Gastrocnemius medialis (tissue), 4 donors: ENCODE results near the gene DAW1. TPM values are rescaled to one million over a fixed set of nuclear protein-coding genes. Genes with fewer than 3 reads are reported as not detected.
"Not testable (repeated sequence)": the region's sequence is repeated elsewhere in the genome, so short reads cannot be mapped to it uniquely, and the experiment has no call there.

ENCODE experiments used
- ATAC-seq, 2 donors: fragments of 150-250 bp; one replicate each; pipeline ENCODE4 v1.9.1; 2016
- DNase-seq, 2 donors: peaks; one replicate each; pipeline ENCODE4 v3.0.0-alpha.2; 2019
- H3K27ac ChIP-seq, 4 donors: fragments of 200-600 bp; sonication (generic); 1 replicate in 1 of 4; 2 replicates in 3 of 4; pipeline ENCODE4 v1.5.1; 2016 to 2018; ENCODE audit warnings: mild to moderate bottlenecking in 2 of 4, moderate library complexity in 1 of 4
- H3K27me3 ChIP-seq, 3 donors: fragments of 200-600 bp; sonication (generic) in 2 of 3; 1 replicate in 1 of 3; 2 replicates in 2 of 3; pipeline versions ENCODE4 v1.5.1 to v1.6.0; 2016 to 2019; ENCODE audit warnings: mild to moderate bottlenecking in 1 of 3, moderate library complexity in 1 of 3
- H3K36me3 ChIP-seq, 2 donors: fragments of 200-600 bp; sonication (generic) in 1 of 2; one replicate each; pipeline ENCODE4 v1.5.1; 2017 to 2018
- H3K4me1 ChIP-seq, 2 donors: fragments of 200-600 bp; sonication (generic) in 1 of 2; one replicate each; pipeline ENCODE4 v1.5.1; 2016 to 2017; ENCODE audit warnings: mild to moderate bottlenecking in 2 of 2
- H3K4me3 ChIP-seq, 4 donors: fragments of 200-600 bp; sonication (generic) in 3 of 4; 1 replicate in 1 of 4; 2 replicates in 3 of 4; pipeline ENCODE4 v1.5.1; 2016 to 2019; ENCODE audit warnings: mild to moderate bottlenecking in 2 of 4
- H3K9me3 ChIP-seq, 3 donors: fragments of 200-600 bp; sonication (generic) in 2 of 3; 1 replicate in 1 of 3; 2 replicates in 2 of 3; pipeline ENCODE4 v1.5.1; 2016 to 2019
- POLR2A ChIP-seq, 2 donors: fragments of 450-650 bp; IDR thresholded peaks; one replicate each; pipeline ENCODE4 v1.6.1; 2017; ENCODE audit warnings: antibody characterized with exemption in 2 of 2, mild to moderate bottlenecking in 2 of 2, moderate library complexity in 2 of 2
- in situ Hi-C, 4 donors: fragments of 200-750 bp; cut with MboI; loops; one replicate each; pipeline versions ENCODE4 v1.15.0 to v1.8.0; 2017; ENCODE audit warnings: low sequenced_read_pairs in 4 of 4
- intact Hi-C: fragments of 100-400 bp; cut with DNase I; formaldehyde crosslinking; loops from one replicate; pipeline ENCODE4 v1.15.1; 2023; ENCODE audit warnings: low total_unique reads
- total RNA-seq, 4 donors: library from RNA; depleted of rRNA; stranded (reverse); fragments of >200 nt; gene quantifications; one replicate each; pipeline versions ENCODE4 v1.1.0 to v1.2.3, GENCODE V29; 2016
- TF ChIP-seq, protein P1 (sequence below), 5 experiments: fragments of 450-650 bp in 3 of 5; fragments of 200-600 bp in 2 of 5; sonication (generic) in 2 of 5; IDR thresholded peaks in 4 of 5; conservative IDR thresholded peaks in 1 of 5; 1 replicate in 4 of 5; 2 replicates in 1 of 5; pipeline ENCODE4 v1.5.1; 2016 to 2019; ENCODE audit warnings: antibody characterized with exemption in 5 of 5, mild to moderate bottlenecking in 3 of 5, moderate library complexity in 3 of 5

DAW1 gene
- total RNA-seq, 4 donors from 2014 or later: not detected

DNA sequence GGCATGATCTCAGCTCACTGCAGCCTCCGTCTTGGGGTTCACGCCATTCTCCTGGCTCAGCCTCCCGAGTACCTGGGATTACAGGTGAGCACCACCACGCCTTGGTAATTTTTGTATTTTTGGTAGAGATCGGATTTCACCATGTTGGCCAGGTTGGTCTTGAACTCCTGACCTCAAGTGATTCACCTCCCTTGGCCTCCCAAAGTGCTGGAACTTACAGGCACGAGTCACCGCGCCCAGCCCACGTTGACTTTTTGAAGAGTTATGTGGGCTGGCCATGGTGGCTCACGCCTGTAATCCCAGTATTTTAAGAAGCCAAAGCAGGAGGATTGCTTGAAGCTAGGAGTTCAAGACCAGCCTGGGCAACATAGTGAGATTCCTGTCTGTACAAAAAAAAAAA, 37.0 kb upstream of the DAW1 start:
- Histone ChIP-seq H3K9me3 (no peaks in the 10 kb centered on the region), H3K4me3 (no peak overlapping the region), H3K36me3 (no peaks in the 10 kb centered on the region), H3K27me3 (no peaks in the 10 kb centered on the region), H3K27ac (no peak overlapping the region), H3K4me1 (no peaks in the 10 kb centered on the region)
- no peak for DNase-seq
- no peak for TF ChIP-seq POLR2A (IDR thresholded peaks at IDR 0.05)
- TF ChIP-seq, protein P1, sequence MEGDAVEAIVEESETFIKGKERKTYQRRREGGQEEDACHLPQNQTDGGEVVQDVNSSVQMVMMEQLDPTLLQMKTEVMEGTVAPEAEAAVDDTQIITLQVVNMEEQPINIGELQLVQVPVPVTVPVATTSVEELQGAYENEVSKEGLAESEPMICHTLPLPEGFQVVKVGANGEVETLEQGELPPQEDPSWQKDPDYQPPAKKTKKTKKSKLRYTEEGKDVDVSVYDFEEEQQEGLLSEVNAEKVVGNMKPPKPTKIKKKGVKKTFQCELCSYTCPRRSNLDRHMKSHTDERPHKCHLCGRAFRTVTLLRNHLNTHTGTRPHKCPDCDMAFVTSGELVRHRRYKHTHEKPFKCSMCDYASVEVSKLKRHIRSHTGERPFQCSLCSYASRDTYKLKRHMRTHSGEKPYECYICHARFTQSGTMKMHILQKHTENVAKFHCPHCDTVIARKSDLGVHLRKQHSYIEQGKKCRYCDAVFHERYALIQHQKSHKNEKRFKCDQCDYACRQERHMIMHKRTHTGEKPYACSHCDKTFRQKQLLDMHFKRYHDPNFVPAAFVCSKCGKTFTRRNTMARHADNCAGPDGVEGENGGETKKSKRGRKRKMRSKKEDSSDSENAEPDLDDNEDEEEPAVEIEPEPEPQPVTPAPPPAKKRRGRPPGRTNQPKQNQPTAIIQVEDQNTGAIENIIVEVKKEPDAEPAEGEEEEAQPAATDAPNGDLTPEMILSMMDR (IDR thresholded peaks at IDR 0.05 in 4 of 5, conservative IDR thresholded peaks at IDR 0.05 in 1 of 5): no peak
- in situ Hi-C loops (no loop called here), intact Hi-C loops (no loop called here)
- no peak for ATAC-seq

DNA sequence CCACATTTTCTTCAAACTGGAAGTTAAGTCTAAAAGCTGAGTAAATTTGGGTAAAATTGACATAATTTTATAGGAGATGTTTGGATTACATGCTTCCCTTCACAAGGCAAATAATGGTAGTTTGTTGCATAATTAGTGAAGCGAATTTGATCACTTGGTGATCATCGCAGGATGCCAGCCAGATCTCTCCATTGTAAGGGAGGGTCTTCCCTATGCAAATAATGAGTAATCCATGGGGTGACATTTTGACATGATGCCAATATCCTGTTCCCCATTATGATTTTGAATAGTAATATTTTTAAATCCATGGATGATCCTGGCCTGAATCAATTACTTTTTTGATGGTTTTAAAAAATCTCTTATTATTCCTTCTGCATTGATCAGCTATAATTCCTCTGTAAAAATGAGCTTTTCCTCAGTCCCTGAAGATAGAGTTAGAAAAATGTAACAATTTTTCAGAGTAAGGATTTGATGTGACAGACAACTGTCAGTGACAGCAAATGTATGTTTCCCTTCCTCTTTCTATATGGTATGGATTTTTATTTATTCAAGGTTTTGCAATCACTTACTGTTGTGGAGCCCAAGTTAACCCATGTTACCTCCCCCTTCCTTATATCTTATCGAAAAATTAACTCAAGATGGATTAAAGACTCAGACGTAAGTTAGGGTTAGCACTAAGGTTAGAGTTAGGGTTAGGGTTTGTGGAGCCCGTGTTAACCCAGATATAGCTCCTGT, 36.3 kb upstream of the DAW1 start:
- TF ChIP-seq, protein P1 (IDR thresholded peaks at IDR 0.05 in 4 of 5, conservative IDR thresholded peaks at IDR 0.05 in 1 of 5): no peak
- no peak for TF ChIP-seq POLR2A (IDR thresholded peaks at IDR 0.05)
- Histone ChIP-seq H3K36me3 (no peaks in the 10 kb centered on the region), H3K9me3 (no peaks in the 10 kb centered on the region), H3K27me3 (no peaks in the 10 kb centered on the region), H3K27ac (no peak overlapping the region), H3K4me3 (no peak overlapping the region), H3K4me1 (no peaks in the 10 kb centered on the region)
- intact Hi-C loops: no loop called here
- ATAC-seq (no peak), DNase-seq (no peak)
- in situ Hi-C loops: no loop called here

DNA sequence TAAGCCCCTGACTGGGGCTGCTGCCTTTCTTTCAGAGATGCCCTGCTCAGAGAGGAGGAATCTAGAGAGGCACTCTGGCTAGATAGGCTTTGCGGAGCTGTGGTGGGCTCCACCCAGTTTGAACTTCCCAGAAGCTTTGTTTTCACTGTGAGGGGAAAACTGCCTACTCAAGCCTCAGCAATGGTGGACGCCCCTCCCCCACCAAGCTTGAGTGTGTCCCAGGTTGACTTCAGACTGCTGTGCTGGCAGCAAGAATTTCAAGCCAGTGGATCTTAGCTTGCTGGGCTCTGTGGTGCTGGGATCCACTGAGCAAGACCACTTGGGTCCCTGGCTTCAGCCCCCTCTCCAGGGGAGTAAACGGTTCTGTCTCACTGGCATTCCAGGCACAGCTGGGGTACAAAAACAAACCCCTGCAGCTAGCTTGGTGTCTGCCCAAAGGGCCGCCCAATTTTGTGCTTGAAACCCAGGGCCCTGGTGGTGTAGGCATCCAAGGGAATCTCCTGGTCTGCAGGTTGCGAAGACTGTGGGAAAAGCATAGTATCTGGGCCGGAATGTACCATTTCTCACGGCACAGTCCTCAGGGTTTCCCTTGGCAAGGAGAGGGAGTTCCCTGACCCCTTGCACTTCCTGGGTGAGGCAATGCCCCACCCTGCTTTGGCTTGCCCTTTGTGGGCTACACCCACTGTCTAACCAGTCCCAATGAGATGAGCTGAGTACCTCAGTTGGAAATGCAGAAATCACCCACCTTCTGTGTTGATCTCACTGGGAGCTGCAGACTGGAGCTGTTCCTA, 31.9 kb upstream of the DAW1 start:
- intact Hi-C loops, DNase-seq, H3K27ac ChIP-seq, ATAC-seq, H3K36me3 ChIP-seq, H3K27me3 ChIP-seq, H3K4me3 ChIP-seq, H3K9me3 ChIP-seq, H3K4me1 ChIP-seq, in situ Hi-C loops: not testable (repeated sequence)

DNA sequence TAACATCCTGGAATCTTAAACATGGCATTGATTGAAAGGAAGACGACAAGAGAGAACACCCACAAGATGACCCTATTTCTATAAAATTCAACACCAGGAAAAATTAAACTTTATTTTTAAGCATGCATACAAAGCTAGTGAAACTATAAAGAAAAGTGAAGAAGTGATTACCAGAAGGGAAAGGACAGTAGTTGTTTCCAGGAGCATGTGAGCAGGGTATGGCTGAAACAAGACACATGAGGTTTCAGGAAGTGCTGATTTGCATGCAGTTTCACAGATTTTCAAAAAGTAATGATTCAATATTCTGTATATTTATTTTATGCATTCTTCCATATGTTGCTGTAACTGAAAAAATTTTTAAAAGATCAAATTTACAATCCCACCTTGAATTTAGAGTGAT, 24.6 kb upstream of the DAW1 start:
- Histone ChIP-seq H3K27ac (no peak overlapping the region), H3K4me3 (no peak overlapping the region)
- no peak for ATAC-seq

DNA sequence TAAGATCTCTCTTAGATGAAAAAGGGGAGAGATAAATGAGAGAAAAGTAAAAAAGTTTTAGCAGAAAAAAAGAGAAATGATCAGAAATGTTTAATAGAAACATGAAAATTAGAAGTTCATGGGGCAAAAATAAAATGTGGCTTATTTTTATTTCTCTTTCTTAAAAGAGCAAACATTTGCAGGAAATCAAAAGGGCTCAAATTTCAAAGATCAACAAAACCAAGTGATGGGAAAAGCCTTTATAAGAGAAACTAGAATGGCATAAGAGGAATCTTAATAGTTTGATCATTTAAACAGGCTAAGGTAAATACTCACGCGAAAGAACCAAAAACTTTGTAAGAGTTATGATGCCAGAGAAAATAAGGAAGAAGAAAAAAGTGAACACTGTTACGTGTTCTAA, 23.3 kb upstream of the DAW1 start:
- intact Hi-C loops: no loop called here
- Histone ChIP-seq H3K4me1 (no peaks in the 10 kb centered on the region), H3K27ac (no peak overlapping the region), H3K36me3 (no peaks in the 10 kb centered on the region), H3K27me3 (no peaks in the 10 kb centered on the region), H3K4me3 (no peak overlapping the region), H3K9me3 (no peaks in the 10 kb centered on the region)
- TF ChIP-seq POLR2A (IDR thresholded peaks at IDR 0.05): no peak
- TF ChIP-seq, protein P1 (IDR thresholded peaks at IDR 0.05 in 4 of 5, conservative IDR thresholded peaks at IDR 0.05 in 1 of 5): no peak
- in situ Hi-C loops: no loop called here
- no peak for DNase-seq
- no peak for ATAC-seq

More for the DNA sequence above, 24.6 kb upstream of the DAW1 start:
- H3K9me3 ChIP-seq: no peaks in the 10 kb centered on the region
- no peaks in the 10 kb centered on the region for H3K27me3 ChIP-seq
- no peaks in the 10 kb centered on the region for H3K4me1 ChIP-seq
- in situ Hi-C loops: no loop called here
- H3K36me3 ChIP-seq: no peaks in the 10 kb centered on the region
- no peak for DNase-seq
- intact Hi-C loops: no loop called here
- TF ChIP-seq, protein P1 (IDR thresholded peaks at IDR 0.05 in 4 of 5, conservative IDR thresholded peaks at IDR 0.05 in 1 of 5): no peak
- no peak for TF ChIP-seq POLR2A (IDR thresholded peaks at IDR 0.05)
